Epithelial cell of proximal tubule (primary cell): ENCODE results near the gene RRP1B. TPM values are rescaled to one million over a fixed set of nuclear protein-coding genes. Genes with fewer than 3 reads are reported as not detected.

ENCODE experiments used
- DNase-seq: peaks from one replicate; pipeline ENCODE4 v3.0.0-alpha.2; 2011; ENCODE audit warnings: low read depth
- H3K4me3 ChIP-seq: 2 replicates; pipeline ENCODE4 v1.5.1; 2011; ENCODE audit warnings: low read depth, mild to moderate bottlenecking, low read length
- CTCF ChIP-seq: conservative IDR thresholded peaks from 2 replicates; pipeline ENCODE4 v1.5.1; 2012; ENCODE audit warnings: low read depth, mild to moderate bottlenecking, low read length
- total RNA-seq: library from RNA; depleted of rRNA; stranded (reverse); fragments of >200 nt; gene quantifications from 2 replicates; pipeline ENCODE4 v1.2.3, GENCODE V29; 2015

The RRP1B gene
- total RNA-seq, 1 donor from 2014 or later: 37.6 TPM

- DNase-seq: no peak
- no peak overlapping the region for H3K4me3 ChIP-seq
- TF ChIP-seq CTCF: no peak
These were observed 74.2 kb downstream of the RRP1B start for GRCh38 chr21:43733529-43734071.

GRCh38 chr21:43734131-43734927 is 75.0 kb downstream of the RRP1B start:
- no peak for DNase-seq
- no peak for TF ChIP-seq CTCF
- H3K4me3 ChIP-seq: no peak overlapping the region

- TF ChIP-seq CTCF: no peak
- no peak for DNase-seq
- H3K4me3 ChIP-seq: no peak overlapping the region
These were observed 75.5 kb downstream of the RRP1B start for GRCh38 chr21:43734928-43735229.

- H3K4me3 ChIP-seq: no peak overlapping the region
- TF ChIP-seq CTCF: no peak
- DNase-seq: no peak
These were observed 76.1 kb downstream of the RRP1B start for GRCh38 chr21:43735236-43736091.

- no peak for TF ChIP-seq CTCF
- no peak overlapping the region for H3K4me3 ChIP-seq
- no peak for DNase-seq
These were observed 77.0 kb downstream of the RRP1B start for GRCh38 chr21:43736224-43736883.

GRCh38 chr21:43737158-43737950 is 78.0 kb downstream of the RRP1B start:
- TF ChIP-seq CTCF: no peak
- H3K4me3 ChIP-seq: no peak overlapping the region
- no peak for DNase-seq
